Measurements from ENCODE around the gene TMEM167A. TPM values are rescaled to one million over a fixed set of nuclear protein-coding genes. Genes with fewer than 3 reads are reported as not detected.

TMEM167A gene
- total RNA-seq, 1 donor from 2014 or later = 38.3 TPM

GRCh38 chr5:83044926-83045325 is 32.3 kb downstream of the TMEM167A start:
- H3K36me3 ChIP-seq = no peaks in the 10 kb centered on the region
- no peak overlapping the region for H3K27ac ChIP-seq
- H3K27me3 ChIP-seq = no peaks in the 10 kb centered on the region
- H3K9me3 ChIP-seq = no peaks in the 10 kb centered on the region
- H3K4me1 ChIP-seq = no peaks in the 10 kb centered on the region
- TF ChIP-seq, protein P1, sequence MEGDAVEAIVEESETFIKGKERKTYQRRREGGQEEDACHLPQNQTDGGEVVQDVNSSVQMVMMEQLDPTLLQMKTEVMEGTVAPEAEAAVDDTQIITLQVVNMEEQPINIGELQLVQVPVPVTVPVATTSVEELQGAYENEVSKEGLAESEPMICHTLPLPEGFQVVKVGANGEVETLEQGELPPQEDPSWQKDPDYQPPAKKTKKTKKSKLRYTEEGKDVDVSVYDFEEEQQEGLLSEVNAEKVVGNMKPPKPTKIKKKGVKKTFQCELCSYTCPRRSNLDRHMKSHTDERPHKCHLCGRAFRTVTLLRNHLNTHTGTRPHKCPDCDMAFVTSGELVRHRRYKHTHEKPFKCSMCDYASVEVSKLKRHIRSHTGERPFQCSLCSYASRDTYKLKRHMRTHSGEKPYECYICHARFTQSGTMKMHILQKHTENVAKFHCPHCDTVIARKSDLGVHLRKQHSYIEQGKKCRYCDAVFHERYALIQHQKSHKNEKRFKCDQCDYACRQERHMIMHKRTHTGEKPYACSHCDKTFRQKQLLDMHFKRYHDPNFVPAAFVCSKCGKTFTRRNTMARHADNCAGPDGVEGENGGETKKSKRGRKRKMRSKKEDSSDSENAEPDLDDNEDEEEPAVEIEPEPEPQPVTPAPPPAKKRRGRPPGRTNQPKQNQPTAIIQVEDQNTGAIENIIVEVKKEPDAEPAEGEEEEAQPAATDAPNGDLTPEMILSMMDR (IDR thresholded peaks at IDR 0.05) = no peak
- DNase-seq (ENCODE audit: low spot score in 2 of 2) = no peak
- H3K4me3 ChIP-seq = no peak overlapping the region
- intact Hi-C loops (cut with DNase I) = no loop called here

DNA sequence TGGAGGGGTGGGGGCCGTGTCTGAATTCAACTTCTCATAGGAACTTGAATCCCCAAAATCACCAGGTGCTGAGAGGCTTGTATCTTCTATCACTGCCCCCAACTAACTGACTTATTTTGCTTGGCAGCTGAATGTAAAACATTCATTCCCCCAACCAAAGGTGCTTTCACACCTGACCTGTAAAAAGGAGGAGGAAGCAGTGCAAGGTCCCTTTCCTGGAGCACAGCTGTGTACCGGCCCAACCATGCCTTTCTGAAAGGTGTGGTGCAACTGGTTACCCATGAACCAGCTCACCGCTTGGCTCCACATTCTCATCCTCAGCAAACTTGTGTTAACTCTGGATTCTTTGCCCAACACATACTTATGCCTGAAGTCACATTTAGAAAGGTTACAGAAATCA is 34.7 kb downstream of the TMEM167A start:
- H3K27ac ChIP-seq = no peak overlapping the region
- intact Hi-C loops (cut with DNase I) = no loop called here

DNA sequence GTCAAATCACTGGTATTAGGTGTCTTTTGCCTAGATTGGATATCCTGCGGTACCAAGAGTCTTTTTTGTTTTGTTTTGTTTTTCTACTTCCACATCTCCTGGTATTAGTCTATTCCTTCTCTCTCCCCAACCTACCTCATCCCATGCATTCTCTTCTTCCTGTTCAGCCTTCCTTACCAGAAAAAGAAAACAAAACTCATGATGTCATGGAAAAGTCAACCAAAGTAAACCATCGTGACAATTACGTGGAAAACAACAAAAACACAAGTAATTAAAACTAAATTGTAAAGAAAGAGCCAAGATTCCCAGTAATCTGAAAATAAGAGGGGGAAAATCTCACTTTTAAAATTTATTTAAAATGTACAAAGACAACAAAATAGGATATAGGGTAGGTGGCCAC is 38.3 kb downstream of the TMEM167A start:
- TF ChIP-seq, protein P1 (IDR thresholded peaks at IDR 0.05) = no peak
- no peak overlapping the region for H3K27ac ChIP-seq
- no peak overlapping the region for H3K4me3 ChIP-seq
- H3K9me3 ChIP-seq = no peaks in the 10 kb centered on the region
- no peaks in the 10 kb centered on the region for H3K4me1 ChIP-seq
- intact Hi-C loops (cut with DNase I) = no loop called here
- H3K36me3 ChIP-seq = no peaks in the 10 kb centered on the region
- no peaks in the 10 kb centered on the region for H3K27me3 ChIP-seq
- no peak for DNase-seq (ENCODE audit: low spot score in 2 of 2)

More for the DNA sequence above, 34.7 kb downstream of the TMEM167A start:
- Histone ChIP-seq H3K4me3 (no peak overlapping the region), H3K36me3 (no peaks in the 10 kb centered on the region), H3K27me3 (no peaks in the 10 kb centered on the region), H3K9me3 (no peaks in the 10 kb centered on the region), H3K4me1 (no peaks in the 10 kb centered on the region)
- TF ChIP-seq, protein P1 (IDR thresholded peaks at IDR 0.05) = no peak
- no peak for DNase-seq (ENCODE audit: low spot score in 2 of 2)

GRCh38 chr5:83036991-83037575 is 40.1 kb downstream of the TMEM167A start:
- Histone ChIP-seq H3K9me3 (no peaks in the 10 kb centered on the region), H3K4me1 (no peaks in the 10 kb centered on the region), H3K27ac (no peak overlapping the region), H3K27me3 (no peaks in the 10 kb centered on the region), H3K4me3 (no peak overlapping the region), H3K36me3 (no peaks in the 10 kb centered on the region)
- DNase-seq (ENCODE audit: low spot score in 2 of 2) = no peak
- intact Hi-C loops (cut with DNase I) = no loop called here
- TF ChIP-seq, protein P1 (IDR thresholded peaks at IDR 0.05) = no peak

- DNase-seq (ENCODE audit: low spot score in 2 of 2) = peak in 1 of 2 donors; percentile 66
- intact Hi-C loops (cut with DNase I) = no loop called here
These were observed 41.7 kb downstream of the TMEM167A start for GRCh38 chr5:83035373-83036100.

More at GRCh38 chr5:83035373-83036100, 41.7 kb downstream of the TMEM167A start:
- no peak overlapping the region for H3K4me3 ChIP-seq
- H3K9me3 ChIP-seq = no peaks in the 10 kb centered on the region
- H3K27ac ChIP-seq = no peak overlapping the region
- H3K27me3 ChIP-seq = no peaks in the 10 kb centered on the region
- TF ChIP-seq, protein P1 (IDR thresholded peaks at IDR 0.05) = no peak
- H3K36me3 ChIP-seq = no peaks in the 10 kb centered on the region
- H3K4me1 ChIP-seq = no peaks in the 10 kb centered on the region

All from ascending aorta (tissue), 2 donors.